Activated naive CD8-positive, alpha-beta T cell treated with anti-CD3 and anti-CD28 coated beads, Interleukin-2, amount 50 U/mL, for 16 hours (primary cell): ENCODE results near the gene SCYGR4.
"Not testable (repeated sequence)": the region's sequence is repeated elsewhere in the genome, so short reads cannot be mapped to it uniquely, and the experiment has no call there.

ENCODE experiments used
- DNase-seq: peaks from one replicate; pipeline ENCODE4 v3.0.0-alpha.2; 2020; ENCODE audit warnings: low read depth, low spot score

Gene SCYGR4, protein sequence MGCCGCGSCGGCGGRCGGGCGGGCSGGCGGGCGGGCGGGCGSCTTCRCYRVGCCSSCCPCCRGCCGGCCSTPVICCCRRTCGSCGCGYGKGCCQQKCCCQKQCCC

DNA sequence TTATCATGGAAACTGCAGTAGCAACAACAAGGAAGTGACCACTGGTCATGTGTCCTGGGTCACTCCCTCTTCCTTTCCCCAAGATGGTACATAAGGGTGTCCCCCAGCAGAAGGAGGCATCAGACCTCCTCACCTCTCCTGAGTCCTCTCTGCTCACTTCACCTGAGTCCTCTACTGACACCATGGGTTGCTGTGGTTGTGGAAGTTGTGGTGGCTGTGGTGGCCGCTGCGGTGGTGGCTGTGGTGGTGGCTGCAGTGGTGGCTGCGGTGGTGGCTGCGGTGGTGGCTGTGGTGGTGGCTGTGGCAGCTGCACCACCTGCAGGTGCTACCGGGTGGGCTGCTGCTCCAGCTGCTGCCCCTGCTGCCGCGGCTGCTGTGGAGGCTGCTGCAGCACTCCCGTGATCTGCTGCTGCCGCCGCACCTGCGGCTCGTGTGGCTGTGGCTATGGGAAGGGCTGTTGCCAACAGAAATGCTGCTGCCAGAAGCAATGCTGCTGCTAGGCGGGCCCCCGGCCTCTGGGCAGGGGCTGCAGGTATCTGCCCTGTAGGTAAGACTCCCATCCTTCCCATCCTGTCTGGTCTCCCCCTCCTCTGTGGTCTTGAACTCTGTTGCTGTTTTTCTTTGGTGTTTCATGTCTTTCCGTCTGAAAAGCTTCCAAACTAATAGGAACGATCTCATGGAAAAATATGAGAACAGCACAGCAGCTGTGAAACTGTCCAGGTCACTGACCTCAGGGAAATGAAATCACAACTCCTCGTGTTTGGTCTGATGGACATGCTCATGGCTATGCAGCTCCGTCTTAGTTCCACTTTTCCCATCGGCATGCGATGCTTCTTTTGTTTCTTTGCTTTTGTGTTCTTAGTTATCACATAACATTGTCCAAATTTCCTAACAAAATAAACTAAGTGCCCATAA lies at the start of gene SCYGR4:
SCYGR4 (plus strand) TSS at position 183 of the 915 bp plus-strand sequence; CDS start at position 183, 0 bp downstream.
- no peak for DNase-seq

DNA sequence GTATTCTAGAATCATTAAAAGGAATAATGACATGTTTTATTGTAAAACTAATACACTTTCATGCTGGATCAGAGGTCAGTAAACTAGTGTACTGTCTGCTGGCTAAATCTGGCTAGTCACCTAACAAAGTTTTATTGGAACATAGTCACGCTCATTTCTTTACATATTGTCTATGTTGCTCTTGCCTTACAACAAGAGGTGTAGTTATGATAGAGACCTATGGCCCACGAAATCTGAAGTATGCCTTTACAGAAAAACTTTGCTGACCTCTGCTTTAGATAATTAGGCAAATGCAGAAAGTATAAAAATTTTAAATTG lies 48.5 kb upstream of the SCYGR4 start:
- DNase-seq, result no peak

DNA sequence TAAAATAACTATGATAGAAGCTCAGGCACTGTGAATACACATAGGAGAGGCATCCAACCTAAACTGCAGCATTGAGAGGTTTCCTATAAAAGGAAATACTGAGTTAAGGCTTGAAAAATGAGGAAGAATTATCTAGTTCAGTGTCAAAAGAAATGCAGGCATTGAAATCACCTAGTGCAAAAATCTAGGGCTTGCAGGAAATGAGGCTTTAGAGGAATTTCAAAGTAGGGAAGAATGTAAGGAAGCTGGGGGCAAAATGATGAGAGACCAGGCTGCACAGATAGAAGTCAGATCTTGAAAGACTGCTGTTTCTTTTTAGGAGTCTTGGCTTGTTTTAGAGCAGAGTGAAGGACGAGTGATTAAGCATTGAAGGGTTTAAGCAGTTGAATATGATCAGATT lies 46.7 kb upstream of the SCYGR4 start:
- DNase-seq, result no peak

DNA sequence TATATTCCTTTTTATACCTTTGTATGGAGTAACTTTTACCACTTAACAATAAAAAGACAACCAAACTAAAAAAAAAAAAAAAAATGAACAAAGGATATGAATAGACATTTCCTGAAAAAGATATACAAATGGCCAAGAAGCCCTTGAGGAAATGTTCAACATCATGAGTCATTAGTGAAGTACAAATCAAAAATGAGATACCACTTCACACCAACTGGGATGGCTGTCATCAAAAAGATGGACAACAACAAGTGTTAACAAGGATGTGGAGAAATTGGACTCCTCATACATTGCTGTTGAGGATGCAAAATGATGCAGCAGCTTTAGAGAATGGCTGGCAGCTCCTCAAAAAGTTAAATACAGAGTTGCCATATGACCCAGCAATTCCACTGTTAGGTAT lies 41.2 kb upstream of the SCYGR4 start:
- no peak for DNase-seq

DNA sequence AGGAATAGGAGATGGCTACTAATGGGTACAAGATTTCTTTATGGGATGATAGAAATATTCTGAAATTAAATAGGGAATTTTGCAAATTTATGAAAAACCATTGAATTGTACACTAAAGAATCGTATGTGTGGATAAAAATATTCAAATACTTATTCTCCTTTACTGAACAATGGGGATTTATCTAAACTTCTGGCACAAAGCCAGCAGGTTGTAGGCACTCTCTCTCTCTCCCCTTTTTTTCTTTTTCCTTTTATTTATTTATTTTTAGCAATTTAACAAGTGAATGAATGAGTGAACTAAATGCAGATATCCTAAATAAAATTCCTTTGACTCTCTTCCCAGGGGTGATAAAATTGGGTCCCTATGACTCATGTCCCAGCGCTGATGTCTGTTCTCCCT lies 40.5 kb upstream of the SCYGR4 start:
- DNase-seq, result no peak

DNA sequence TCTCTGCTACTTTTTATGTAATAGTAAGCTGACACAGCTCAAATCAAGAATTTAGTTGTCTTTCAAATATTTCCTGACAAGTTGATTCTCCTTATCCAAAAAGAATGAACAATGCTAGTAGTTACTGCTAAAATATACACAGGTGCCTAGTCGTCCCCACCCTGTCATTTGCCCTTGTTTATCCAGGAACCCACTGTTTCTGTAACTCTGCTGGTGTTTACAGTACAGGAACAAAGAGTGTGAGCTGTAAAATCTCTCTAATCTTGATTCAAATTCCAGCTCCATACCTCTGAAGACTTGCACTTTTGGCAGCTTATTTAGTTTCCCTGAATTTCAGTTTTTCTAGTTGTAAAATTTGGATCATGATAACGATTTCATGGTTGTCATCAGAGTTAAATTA lies 39.7 kb upstream of the SCYGR4 start:
- DNase-seq, result no peak

DNA sequence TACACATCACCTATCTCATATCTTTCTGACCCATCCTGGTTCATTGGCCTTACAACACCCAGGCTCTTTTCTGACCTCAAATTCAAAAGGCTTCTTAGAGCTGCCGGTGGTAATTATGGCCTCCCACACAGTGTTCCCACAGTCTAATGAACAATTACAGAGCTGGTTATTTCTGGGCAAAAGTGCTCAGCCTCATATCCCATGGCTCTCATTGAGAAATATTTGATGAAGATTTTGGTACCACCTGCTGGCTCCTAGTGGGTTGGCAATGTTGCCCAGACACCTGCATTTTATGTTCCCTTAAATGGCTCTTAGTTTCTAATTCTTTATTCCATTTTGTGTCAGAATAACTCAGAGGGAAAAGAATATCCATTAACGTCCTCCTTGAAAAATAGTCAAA lies 38.7 kb upstream of the SCYGR4 start:
- no peak for DNase-seq

DNA sequence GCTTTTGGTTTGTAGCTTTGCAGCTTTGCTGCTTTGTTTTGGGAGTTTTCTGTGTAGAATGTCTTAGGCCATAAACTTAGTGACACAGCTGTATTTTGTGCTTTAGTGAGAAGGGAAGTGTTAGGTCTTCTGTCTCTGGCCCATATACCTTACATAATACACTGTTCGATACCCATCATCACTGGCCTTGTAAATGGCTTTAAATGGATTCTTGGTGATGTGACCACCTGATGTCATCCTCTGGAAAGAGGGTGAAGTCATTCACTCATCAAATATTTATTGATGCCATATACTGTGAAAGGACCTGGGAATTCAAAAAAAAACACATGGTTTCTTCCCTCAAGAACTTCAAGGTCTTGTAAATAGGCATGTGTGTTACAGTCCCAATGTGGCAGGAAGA lies 37.5 kb upstream of the SCYGR4 start:
- no peak for DNase-seq

DNA sequence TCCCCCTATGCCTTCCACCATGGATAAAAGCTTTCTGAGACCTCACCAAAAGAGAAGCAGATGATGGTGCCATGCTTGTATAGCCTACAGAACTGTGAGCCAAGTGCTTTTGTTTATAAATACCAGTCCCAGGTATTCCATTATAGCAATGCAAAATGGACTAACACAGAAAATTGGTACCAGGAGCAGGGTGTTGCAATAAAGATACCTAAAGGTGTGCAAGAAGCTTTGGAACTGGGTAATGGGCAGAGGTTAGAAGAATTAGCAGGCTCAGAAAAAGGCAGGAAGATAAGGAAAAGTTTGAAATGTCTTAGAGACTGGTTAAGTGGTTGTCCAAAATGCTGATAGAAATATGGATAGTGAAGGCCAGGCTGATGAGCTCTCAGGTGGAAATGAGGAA lies 34.9 kb upstream of the SCYGR4 start:
- no peak for DNase-seq

DNA sequence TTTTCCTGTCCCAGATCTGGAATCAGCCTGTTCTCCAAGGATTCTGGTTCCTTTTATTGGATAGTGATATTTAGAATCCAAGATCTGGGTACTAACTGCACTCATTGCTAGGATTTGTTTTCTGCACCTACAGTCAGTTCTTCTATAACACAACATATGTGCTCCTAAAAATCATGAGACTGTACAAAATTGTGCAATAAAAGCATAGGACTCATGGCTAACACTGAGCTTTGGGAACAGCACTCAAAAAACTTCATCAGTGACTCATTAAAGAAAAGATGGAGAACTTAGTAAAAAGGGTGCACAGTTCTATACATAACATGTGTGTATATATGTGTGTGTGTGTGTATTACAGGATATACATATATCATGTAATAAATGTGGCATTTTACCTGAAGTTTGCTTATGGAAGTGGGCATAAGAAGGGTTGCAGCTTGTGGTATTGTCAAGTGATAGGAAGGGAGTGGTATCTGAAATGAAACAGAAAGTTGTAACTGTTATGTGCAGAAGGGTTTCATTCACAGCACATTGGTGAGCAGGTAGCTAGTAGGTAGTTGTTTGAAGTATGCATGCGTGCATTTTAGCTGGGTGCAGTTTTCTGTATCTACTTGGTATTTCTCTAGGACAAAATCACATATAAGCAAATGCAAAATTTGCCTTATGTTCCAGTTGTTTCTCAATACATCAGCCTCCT lies 24.5 kb upstream of the SCYGR4 start:
- DNase-seq, result no peak

DNA sequence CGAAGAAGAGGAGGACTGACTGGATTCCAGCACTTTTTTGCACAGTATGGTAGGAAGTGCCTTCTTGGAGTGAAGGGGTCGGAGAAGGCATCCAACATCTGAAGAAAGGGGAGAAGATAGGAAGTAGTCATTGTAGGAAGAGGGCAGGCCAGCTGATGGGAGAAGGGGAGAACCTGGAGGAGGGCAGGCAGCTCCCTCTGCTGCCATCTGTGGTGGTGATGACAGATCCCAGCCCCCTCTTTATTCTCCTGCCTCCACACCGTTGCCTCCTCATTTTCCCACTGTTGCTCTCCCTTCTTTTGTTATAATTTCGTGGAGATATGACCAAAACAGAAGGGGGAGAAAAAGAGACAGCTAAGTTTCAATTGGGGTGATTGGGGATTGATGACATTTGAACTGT lies 21.5 kb upstream of the SCYGR4 start:
- no peak for DNase-seq

DNA sequence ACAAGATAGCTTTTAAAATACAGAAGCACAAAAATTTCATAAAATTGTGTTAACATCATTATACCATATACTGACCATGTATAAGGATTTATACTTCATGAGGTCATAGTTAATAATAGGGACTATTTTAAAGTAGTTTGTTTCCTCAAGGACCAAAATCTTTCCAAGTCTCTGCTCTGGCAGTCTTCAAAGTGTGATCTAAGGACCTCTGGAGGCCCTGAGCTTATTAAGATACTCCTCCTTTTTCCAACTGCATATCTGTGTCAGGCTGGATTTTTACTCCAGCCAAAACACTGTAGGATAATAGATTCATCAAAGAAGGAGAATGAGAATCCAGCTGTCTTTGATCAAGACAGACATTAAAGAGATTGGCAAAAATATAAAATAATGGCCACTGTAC lies 20.3 kb upstream of the SCYGR4 start:
- DNase-seq, result no peak

DNA sequence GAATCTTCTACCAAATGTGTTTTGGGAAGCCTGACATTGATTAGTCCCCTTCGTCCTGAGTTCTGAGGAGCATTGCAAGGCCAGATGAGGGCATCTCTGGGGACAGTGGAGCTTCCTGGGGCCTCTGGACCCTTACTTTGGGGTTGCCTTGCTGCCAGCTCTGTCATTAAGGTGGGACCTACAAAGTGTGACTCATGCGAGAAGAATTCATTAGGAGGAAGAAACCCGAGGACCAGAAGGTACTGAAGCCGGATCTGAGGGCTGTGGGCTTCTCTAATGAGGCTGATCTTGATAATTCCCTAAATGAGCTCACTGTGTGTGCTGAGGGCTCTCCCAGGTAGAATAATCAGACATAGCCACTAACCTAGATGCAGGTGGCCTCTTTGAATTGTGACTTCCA lies 19.3 kb upstream of the SCYGR4 start:
- no peak for DNase-seq

DNA sequence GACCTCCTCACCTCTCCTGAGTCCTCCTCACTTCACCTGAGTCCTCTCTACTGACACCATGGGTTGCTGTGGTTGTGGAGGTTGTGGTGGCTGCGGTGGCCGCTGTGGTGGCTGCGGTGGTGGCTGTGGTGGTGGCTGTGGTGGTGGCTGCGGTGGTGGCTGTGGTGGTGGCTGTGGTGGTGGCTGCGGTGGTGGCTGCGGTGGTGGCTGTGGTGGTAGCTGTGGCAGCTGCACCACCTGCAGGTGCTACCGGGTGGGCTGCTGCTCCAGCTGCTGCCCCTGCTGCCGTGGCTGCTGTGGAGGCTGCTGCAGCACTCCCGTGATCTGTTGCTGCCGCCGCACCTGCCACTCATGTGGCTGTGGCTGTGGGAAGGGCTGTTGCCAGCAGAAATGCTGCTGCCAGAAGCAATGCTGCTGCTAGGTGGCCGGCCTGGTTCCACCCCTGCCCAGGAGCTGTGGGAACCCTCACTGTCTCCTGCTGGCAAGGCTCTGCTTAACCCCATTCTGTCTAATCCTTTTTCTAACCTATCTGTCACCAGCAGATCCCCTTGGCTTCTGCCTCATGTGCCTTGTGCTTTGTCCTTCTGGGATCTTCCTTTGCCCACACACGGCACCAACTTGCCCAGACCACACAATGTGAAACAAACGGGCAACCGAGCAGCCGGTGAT lies 18.3 kb upstream of the SCYGR4 start, which contains the start of gene SCYGR2:
SCYGR2 (plus strand) TSS at position 59 of the 669 bp plus-strand sequence; CDS start at position 59, 0 bp downstream.
- not testable (repeated sequence) for DNase-seq

DNA sequence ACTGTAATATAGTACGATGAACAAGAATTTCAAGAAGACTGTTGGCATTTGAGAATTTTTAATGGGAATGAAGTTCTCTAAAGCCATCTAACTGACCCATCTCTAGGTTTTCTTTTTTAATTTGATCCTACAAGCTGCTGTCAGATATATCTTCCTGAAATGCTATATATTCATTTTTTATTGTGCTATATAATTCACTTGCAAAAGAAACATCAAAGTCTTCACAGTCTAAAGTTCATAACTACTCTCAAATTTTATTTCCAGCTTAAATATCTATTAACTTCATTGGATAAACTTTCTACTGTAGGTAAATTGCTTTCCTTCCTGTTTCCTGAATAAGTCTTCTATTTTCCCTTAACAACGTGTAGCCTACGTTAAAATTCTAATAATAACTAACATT lies 14.9 kb upstream of the SCYGR4 start:
- DNase-seq, result no peak

DNA sequence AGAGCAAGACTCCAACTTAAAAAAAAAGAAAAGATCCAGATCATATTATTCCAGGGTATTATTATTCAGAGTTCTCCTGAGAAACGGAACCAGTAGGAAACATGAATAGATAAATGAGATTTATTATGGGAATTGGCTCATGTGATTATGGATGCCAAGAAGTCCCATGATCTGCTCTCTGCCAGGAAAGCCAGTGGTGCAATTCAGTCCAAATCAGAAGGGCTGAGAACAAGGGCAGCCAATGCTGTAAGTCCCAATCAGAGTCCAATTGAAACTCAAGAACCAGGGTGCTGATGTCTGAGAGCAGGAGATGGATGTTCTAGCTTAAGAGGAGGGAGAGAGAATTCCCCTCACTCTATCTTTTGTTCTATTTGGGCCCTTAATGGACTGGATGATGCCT lies 10.8 kb upstream of the SCYGR4 start:
- no peak for DNase-seq

DNA sequence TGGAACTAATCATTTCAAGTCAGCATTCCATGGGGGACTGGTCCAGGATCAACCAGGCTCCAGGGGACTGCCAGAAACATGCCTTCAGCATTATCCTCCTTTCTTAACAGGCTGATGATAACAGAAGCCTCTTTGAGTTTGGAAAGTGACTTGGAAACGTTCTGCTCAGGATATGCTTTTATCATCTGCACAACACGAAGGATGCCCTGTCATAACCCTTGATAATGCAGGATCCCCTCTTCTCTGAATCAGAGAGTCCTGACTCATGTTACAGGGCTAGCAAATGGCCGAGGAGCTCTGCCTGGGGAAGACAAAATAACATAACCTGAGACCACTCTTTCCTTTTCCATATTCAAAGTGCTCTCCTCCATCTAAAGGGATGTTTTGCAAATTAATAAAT lies 9.4 kb upstream of the SCYGR4 start:
- no peak for DNase-seq

DNA sequence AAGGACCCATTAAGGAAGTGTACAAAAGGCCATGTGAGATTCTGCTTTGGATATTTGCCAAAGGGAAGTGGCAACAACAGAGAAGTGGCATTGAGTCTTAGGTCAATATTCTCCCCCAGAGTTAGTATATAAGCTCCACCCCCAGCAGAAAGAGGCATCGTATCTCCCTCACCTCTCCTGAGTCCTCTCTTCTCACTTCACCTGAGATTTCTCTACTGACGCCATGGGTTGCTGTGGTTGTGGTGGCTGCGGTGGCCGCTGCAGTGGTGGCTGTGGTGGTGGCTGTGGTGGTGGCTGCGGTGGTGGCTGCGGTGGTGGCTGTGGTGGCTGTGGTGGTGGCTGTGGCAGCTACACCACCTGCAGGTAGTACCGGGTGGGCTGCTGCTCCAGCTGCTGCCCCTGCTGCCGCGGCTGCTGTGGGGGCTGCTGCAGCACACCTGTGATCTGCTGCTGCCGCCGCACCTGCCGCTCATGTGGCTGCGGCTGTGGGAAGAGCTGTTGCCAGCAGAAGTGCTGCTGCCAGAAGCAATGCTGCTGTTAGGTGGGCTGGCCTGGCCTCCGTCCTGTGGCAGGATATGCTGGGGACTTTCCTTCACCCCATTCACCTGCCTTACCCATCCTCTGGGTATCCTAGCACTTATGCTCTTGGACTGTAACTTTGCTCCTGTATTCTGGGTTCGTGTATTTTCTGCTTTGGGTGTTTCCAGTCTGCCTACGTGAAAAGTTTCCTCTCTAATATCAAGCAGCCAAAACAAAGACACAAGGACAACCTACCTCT lies 8.5 kb upstream of the SCYGR4 start:
- no peak for DNase-seq

DNA sequence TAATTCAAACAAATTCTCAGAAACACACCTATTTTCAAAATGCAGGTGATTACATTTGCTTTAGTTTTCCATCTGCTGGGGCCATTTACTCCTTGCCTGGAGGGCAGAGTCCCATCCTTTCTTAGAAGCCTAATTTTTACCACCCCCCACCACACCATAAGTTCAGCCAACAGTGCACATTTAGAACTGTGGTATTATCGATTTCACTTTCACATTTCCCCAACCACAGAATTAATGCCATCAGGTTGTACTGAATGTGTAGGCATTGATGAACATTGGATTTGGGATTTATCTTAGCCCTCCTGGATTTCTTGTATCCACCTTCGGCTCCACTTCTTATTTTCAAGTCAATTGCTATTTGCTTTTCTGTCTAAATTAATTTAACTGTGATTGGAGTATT lies 7.2 kb upstream of the SCYGR4 start:
- DNase-seq, result no peak

DNA sequence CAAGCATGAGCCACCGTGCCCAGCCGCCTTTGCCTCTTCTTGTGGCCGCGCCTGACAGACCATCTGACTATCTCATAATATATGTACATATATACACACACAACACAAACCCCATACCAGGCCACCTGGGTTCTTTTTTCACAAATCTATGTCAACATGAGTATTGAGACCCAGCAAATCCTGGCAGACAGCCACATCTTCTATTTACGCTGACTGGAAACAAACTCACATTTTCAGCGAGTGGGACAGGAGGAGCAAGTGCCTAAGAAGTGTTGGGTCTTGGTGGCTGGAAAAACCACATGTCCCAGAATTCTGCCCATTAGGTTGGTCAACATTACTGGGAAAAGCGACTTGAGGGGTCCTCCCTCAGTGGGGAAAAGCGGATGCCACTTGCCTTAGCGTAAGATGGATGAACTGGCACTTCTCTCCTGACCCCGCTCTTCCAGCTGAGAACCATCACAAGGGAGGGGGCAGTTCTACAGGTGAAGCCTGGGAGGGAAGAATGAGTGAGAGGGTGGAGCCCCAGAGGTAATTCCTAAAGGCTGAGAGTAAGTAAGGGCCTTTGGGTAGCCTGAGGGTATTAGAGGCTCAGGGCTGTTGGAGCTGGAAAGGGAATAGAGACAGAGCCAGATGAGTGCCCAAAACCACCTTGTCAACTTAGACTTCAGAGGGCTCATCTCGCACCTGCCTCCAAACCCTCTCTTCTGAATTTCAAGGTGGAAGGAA lies 4.6 kb upstream of the SCYGR4 start:
- no peak for DNase-seq

DNA sequence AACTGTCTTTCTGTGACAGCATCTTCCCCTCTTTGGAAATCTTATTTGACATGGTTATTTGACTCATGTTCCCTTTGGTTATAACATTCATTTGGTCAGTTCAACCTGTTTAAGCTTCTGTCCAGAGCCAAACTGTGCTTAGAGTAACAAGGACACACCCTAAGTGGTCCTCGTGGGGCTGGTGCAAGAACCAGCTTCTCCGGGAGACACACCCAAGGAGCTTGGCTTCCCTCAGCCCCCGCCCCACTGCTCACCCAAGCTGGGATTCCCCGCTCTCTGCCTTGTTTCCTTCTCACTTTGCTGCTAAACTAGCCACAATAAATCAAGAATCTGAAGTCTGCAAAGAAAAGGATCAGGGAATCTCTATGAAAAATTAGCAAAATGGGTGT lies 4.0 kb upstream of the SCYGR4 start:
- no peak for DNase-seq
